Activated CD8-positive, alpha-beta memory T cell treated with anti-CD3 and anti-CD28 coated beads for 48 hours (primary cell): Measurements from ENCODE around the gene RASGEF1B.

Experiments
- DNase-seq, 3 experiments: peaks; one replicate each; pipeline ENCODE4 v3.0.0-alpha.2; 2020; ENCODE audit warnings: low read depth in 2 of 3, low spot score in 2 of 3

The RASGEF1B gene

GRCh38 chr4:81399306-81400086 lies 72.2 kb downstream of the RASGEF1B start:
- DNase-seq: no peak

DNA sequence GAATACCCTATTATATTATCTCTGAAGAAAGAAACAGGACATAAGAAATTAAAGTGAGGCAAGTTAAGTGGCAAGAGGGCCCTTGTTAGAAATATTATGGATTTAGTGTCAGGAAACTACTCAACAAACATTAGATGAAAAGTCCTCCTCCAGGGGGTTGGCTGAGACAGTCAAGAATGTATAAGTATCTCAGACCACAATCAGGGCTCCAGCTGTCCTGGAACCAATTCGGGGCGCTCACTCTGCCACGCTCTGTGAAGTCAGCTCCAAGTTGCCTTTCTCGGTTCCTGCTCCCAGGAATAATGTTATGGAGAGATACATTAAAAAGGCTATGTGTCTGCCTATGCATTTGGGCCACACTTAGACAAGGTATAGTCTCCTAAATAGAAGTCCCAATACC lies 73.3 kb downstream of the RASGEF1B start:
- DNase-seq: no peak

DNA sequence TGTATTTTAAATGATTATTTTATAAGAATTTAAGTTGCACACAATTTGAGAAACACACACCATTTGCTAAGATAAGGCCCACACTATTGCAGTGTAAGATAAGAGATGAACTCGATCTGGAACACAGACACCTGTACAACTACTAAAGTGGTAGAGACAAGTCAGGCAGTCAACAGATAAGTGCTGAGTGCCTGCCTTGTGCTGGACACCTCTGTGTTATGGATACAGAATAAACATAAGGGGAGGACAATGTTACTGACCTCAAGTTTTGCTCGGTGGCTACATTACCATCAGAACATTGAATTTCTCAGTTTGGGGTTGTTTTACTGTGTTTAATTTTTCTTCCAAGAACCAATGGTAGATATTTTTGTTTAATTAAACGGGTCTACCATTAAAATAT lies 74.1 kb downstream of the RASGEF1B start:
- no peak for DNase-seq

DNA sequence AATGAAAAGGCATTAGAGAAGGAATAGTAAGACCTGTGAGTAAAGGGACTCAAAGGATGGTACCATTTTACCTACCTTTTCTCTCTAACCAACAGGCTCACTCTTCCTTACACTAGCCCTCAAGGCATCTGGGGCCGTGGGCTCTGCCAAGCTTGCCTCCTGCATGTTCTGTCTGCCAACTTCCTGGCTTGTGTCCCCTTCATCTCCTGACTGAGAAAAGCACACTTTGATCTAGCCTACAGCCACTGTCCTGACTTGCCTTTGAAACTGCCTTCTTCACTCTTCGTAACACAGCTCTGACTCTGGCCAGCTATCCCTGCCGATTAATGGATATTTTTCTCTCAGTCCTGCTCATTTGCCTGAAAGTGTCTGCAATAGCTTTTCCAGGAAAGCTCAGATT lies 76.5 kb downstream of the RASGEF1B start:
- DNase-seq: no peak

GRCh38 chr4:81392164-81392563 lies 79.5 kb downstream of the RASGEF1B start:
- no peak for DNase-seq

DNA sequence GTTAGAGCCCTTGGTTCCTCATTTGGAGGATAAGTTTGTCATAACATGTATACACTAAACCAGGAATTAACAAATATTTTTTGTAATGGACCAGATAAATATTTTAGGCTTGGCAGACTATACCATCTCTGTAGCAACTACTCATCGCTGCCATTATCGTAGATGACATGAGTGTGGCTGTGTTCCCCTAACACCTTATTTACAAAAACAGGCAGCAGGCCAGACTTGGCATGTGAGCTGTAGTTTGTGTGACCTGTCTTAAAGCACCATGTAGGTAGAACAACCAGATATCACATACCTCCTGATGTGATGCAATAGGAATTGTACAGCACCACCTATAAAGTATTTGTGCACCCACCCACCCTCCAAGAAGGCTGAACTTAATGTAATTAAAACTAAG lies 82.0 kb downstream of the RASGEF1B start:
- DNase-seq: no peak

- DNase-seq: no peak
Observed at GRCh38 chr4:81380437-81380836, 91.3 kb downstream of the RASGEF1B start.

DNA sequence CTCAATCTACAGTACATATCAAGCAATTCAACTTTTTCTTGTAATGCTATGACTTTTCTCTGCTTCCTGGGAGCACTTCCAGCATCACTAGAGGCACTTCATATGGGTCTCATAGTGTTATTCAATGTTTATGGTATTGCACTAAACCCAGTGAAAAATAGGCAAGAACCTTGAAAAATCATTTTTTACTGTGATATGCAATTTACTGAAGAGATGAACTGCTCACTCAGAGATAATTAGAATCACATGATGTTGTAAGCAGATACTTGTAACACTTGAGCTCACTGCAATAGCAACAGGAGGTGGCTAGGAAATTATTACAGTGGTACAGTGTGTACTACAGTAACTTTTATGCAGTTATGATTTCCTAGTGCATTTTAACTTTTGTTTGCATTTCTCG lies 93.3 kb downstream of the RASGEF1B start:
- DNase-seq: no peak

- DNase-seq: no peak
Observed at GRCh38 chr4:81377191-81377590, 94.5 kb downstream of the RASGEF1B start.

GRCh38 chr4:81376720-81377119 lies 95.0 kb downstream of the RASGEF1B start:
- no peak for DNase-seq
